BLaER1 treated with 17β-estradiol and CSF1 and Interleukin-3, amounts not matched to agents 10 nM and 100 nM (cell line): Measurements from ENCODE around the gene DSTN.
A peak's percentile ranks its signal among the peaks of the same experiment; 100 is the strongest.

Experiments used
- H3K27ac ChIP-seq, 11 experiments: shearing (Covaris generic); formaldehyde crosslinking; 2 replicates each; pipeline ENCODE4 v1.8.1; 2022
- H3K27me3 ChIP-seq, 11 experiments: shearing (Covaris generic); formaldehyde crosslinking; 2 replicates each; pipeline ENCODE4 v1.8.1; 2022
- H3K36me3 ChIP-seq, 11 experiments: shearing (Covaris generic); formaldehyde crosslinking; 2 replicates each; pipeline ENCODE4 v1.8.1; 2022
- H3K4me1 ChIP-seq, 10 experiments: shearing (Covaris generic); formaldehyde crosslinking; 2 replicates each; pipeline ENCODE4 v1.8.1; 2022
- H3K4me2 ChIP-seq, 11 experiments: shearing (Covaris generic); formaldehyde crosslinking; 2 replicates each; pipeline ENCODE4 v1.8.1; 2022
- H3K4me3 ChIP-seq, 10 experiments: shearing (Covaris generic); formaldehyde crosslinking; 2 replicates each; pipeline ENCODE4 v1.8.1; 2022
- H3K9ac ChIP-seq, 11 experiments: shearing (Covaris generic); formaldehyde crosslinking; 2 replicates each; pipeline ENCODE4 v1.8.1; 2022
- H3K9me3 ChIP-seq, 11 experiments: shearing (Covaris generic); formaldehyde crosslinking; replicated peaks in 1 of 11; 2 replicates each; pipeline ENCODE4 v1.8.1; 2022
- H4K20me1 ChIP-seq, 11 experiments: shearing (Covaris generic); formaldehyde crosslinking; 2 replicates each; pipeline ENCODE4 v1.8.1; 2022
- Cebpa-rat ChIP-seq, 11 experiments: shearing (Covaris generic); IDR thresholded peaks; 2 replicates each; pipeline ENCODE4 v1.8.1; 2022

The DSTN gene

DNA sequence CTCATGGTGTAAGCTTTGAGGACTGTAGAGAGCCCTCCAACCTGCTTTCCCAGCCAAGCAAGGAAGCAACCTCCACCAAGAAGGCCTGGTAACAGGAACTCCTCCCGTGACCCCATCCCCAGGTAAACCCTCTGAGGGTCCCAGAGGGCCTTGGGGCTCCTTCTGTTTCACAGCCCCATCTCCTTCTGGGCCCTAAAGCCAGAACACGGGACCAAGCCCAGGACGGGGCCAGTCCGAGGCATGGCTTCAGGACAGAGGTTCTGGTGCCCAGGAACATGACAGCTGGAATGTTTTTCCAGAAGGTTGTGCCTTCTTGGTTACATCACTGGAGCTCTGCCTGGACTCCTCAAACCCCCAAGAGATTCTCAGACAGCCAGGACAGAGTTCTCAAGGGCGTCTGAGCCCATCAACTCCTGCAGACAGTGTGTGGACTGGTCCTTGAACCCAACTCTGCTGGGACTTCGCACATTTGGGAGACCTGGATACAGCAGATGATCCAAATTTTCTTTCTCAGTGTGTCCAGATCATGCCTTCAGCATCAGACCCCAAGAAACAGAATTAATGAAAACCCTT is 69.0 kb downstream of the DSTN start:
- no peak overlapping the region for H3K4me3 ChIP-seq
- H3K27me3 ChIP-seq: no peaks in the 10 kb centered on the region
- peak overlapping the region in 5 of 11 experiments; percentile 12 to 82 (median 73); a peak in 6 of 22 replicates for H3K27ac ChIP-seq
- H3K9ac ChIP-seq: peak overlapping the region in 1 of 11 experiments; percentile 73; a peak in 2 of 22 replicates
- no peaks in the 10 kb centered on the region for H3K9me3 ChIP-seq
- peaks cover 57 to 100% (median 99%) of the 10 kb centered on the region in 10 experiments for H3K4me1 ChIP-seq
- H4K20me1 ChIP-seq: peaks cover 4 to 100% (median 74%) of the 10 kb centered on the region in 11 experiments; a peak in 19 of 22 replicates
- H3K36me3 ChIP-seq: peaks cover 41 to 73% (median 56%) of the 10 kb centered on the region in 11 experiments; a peak in 21 of 22 replicates
- peak overlapping the region in 9 of 11 experiments; percentile 75 to 94 (median 93); a peak in 15 of 22 replicates for H3K4me2 ChIP-seq
- no peak for TF ChIP-seq Cebpa-rat (IDR thresholded peaks at IDR 0.05)

DNA sequence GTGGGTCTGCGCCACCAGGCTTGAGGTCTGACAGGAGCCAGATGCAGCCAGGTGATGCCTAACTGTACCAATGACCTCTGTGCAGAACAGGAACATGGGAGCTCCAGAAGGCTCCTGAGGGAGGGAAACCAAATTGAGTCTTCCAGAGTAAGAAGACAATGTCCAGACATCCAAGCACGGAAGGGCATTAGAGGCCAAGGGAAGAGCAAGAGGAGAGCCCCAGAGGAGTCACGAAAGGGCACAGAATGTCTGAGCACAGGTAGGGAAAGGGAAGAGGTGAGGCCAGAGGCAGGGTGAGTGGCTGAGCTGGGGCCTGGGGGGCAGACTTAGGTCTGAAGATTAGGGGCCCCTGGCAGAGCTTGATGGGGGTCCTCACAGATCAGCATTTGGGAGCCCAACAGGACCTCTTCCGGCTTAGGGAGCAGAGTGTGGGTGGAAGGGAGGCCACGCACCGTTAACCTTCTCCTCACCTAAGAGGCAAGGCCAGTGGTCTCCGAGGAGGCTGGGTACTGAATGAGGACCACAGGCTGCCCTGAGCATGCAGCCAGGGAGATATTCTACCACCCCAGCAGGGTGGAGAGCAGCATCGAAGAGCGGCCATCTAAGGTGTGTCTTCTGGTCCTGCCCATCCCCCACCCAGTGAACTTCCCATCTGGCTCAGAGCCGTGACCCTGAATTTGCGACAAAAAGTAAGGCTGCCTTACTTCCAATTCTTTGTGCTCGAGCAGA is 70.4 kb downstream of the DSTN start:
- peak overlapping the region in 4 of 11 experiments; percentile 5 to 97 (median 92); a peak in 5 of 22 replicates for H3K27ac ChIP-seq
- peak overlapping the region in 8 of 11 experiments; percentile 52 to 94 (median 86); a peak in 15 of 22 replicates for H3K4me2 ChIP-seq
- H3K27me3 ChIP-seq: no peaks in the 10 kb centered on the region
- peak overlapping the region in 1 of 11 experiments; percentile 10; a peak in 2 of 22 replicates for H3K9ac ChIP-seq
- H4K20me1 ChIP-seq: peaks cover 4 to 100% (median 63%) of the 10 kb centered on the region in 11 experiments; a peak in 18 of 22 replicates
- H3K9me3 ChIP-seq: no peaks in the 10 kb centered on the region
- no peak for TF ChIP-seq Cebpa-rat (IDR thresholded peaks at IDR 0.05)
- H3K36me3 ChIP-seq: peaks cover 31 to 65% (median 47%) of the 10 kb centered on the region in 11 experiments; a peak in 21 of 22 replicates
- H3K4me1 ChIP-seq: peaks cover 57 to 100% (median 99%) of the 10 kb centered on the region in 10 experiments
- no peak overlapping the region for H3K4me3 ChIP-seq

DNA sequence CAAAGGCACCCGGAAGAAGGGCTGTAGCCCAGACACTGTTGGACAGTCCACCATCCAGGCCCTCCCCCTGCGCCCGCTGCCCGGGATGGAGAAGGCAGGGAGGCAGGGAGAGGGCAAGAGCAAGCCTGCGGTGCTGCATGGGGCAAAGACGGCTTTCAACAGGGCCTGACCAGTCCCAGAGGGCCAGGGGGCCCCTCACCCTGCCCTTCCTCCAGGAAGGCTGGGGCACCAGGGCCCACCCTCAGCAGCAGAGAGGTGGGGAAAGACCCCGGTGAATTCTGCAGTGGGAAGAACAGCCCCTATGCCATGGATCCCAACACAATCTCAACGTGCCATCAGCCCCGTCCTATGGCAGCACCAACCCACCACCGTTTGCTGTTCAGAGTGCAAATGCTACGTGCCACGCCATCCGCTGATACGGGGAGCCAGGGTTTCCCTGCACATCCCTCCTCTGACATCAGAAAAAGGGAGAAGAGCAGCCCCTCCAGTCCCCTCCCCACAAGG is 71.1 kb downstream of the DSTN start:
- H3K36me3 ChIP-seq: peaks cover 31 to 61% (median 47%) of the 10 kb centered on the region in 11 experiments; a peak in 21 of 22 replicates

DNA sequence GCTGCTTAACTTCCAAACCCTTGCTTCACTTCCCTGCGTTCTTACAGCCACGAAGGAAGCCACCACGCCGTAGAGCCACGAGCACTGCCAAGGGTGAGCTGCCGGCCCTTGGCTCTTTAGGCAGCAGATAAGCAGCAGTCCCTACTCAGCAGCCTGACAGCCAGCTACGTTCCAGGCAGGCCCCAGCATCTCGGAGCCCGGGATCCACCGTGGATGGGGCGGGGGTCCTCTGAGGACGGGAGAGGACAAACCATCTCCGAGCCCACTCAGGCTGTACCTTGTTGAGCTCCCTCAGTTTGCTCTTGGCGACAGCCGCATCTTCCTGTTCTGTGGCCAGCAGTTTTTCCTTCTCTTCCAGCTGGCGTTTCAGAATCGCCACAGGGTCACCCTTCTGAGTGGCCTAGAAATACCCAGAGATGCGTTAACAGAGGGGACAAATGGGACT is 71.7 kb downstream of the DSTN start:
- Histone ChIP-seq H3K27ac (peak overlapping the region in 7 of 11 experiments; percentile 11 to 97 (median 91); a peak in 11 of 22 replicates), H3K9ac (peak overlapping the region in 4 of 11 experiments; percentile 21 to 84 (median 52); a peak in 5 of 22 replicates), H3K4me3 (no peak overlapping the region), H3K9me3 (no peaks in the 10 kb centered on the region), H3K4me1 (peaks cover 57 to 100% (median 99%) of the 10 kb centered on the region in 10 experiments), H3K36me3 (peaks cover 31 to 58% (median 47%) of the 10 kb centered on the region in 11 experiments; a peak in 21 of 22 replicates), H3K4me2 (peak overlapping the region in 8 of 11 experiments; percentile 77 to 94 (median 86); a peak in 16 of 22 replicates), H4K20me1 (peaks cover 4 to 100% (median 62%) of the 10 kb centered on the region in 11 experiments; a peak in 18 of 22 replicates), H3K27me3 (no peaks in the 10 kb centered on the region)
- no peak for TF ChIP-seq Cebpa-rat (IDR thresholded peaks at IDR 0.05)

More for the DNA sequence above, 71.1 kb downstream of the DSTN start:
- Histone ChIP-seq H3K4me2 (peak overlapping the region in 8 of 11 experiments; percentile 52 to 90 (median 85); a peak in 15 of 22 replicates), H3K4me3 (no peak overlapping the region), H3K9ac (peak overlapping the region in 3 of 11 experiments; percentile 21 to 84 (median 80); a peak in 3 of 22 replicates), H4K20me1 (peaks cover 4 to 100% (median 62%) of the 10 kb centered on the region in 11 experiments; a peak in 18 of 22 replicates), H3K4me1 (peaks cover 57 to 100% (median 99%) of the 10 kb centered on the region in 10 experiments), H3K9me3 (no peaks in the 10 kb centered on the region), H3K27me3 (no peaks in the 10 kb centered on the region), H3K27ac (peak overlapping the region in 5 of 11 experiments; percentile 5 to 97 (median 91); a peak in 5 of 22 replicates)
- TF ChIP-seq Cebpa-rat (IDR thresholded peaks at IDR 0.05): no peak

DNA sequence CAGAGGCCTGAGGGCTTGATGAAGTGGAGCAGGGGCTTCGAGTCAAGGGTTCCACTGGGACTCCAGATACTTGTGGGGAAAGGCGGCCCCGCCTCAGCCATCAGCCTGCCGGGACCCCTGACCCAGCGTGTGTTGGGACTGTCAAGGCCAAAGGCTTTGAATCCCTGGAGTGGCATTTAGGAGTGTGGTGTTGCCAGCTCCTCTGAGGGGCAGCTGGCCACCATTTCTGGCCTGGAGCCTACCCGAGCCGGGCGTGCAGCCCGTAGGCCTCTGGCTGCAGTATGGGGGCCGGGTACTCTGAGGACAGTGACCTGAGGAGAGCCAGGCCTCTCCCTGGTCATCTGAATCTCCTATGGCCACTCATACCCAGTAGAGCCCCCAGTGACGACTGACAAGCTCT is 72.1 kb downstream of the DSTN start:
- no peak for TF ChIP-seq Cebpa-rat (IDR thresholded peaks at IDR 0.05)
- peaks cover 31 to 58% (median 47%) of the 10 kb centered on the region in 11 experiments; a peak in 21 of 22 replicates for H3K36me3 ChIP-seq
- peak overlapping the region in 8 of 11 experiments; percentile 77 to 94 (median 86); a peak in 16 of 22 replicates for H3K4me2 ChIP-seq
- H4K20me1 ChIP-seq: peaks cover 4 to 100% (median 59%) of the 10 kb centered on the region in 11 experiments; a peak in 18 of 22 replicates
- H3K27me3 ChIP-seq: no peaks in the 10 kb centered on the region
- peak overlapping the region in 4 of 11 experiments; percentile 21 to 84 (median 52); a peak in 6 of 22 replicates for H3K9ac ChIP-seq
- peaks cover 57 to 100% (median 99%) of the 10 kb centered on the region in 10 experiments for H3K4me1 ChIP-seq
- peak overlapping the region in 7 of 11 experiments; percentile 11 to 97 (median 91); a peak in 12 of 22 replicates for H3K27ac ChIP-seq
- H3K9me3 ChIP-seq: no peaks in the 10 kb centered on the region
- no peak overlapping the region for H3K4me3 ChIP-seq

DNA sequence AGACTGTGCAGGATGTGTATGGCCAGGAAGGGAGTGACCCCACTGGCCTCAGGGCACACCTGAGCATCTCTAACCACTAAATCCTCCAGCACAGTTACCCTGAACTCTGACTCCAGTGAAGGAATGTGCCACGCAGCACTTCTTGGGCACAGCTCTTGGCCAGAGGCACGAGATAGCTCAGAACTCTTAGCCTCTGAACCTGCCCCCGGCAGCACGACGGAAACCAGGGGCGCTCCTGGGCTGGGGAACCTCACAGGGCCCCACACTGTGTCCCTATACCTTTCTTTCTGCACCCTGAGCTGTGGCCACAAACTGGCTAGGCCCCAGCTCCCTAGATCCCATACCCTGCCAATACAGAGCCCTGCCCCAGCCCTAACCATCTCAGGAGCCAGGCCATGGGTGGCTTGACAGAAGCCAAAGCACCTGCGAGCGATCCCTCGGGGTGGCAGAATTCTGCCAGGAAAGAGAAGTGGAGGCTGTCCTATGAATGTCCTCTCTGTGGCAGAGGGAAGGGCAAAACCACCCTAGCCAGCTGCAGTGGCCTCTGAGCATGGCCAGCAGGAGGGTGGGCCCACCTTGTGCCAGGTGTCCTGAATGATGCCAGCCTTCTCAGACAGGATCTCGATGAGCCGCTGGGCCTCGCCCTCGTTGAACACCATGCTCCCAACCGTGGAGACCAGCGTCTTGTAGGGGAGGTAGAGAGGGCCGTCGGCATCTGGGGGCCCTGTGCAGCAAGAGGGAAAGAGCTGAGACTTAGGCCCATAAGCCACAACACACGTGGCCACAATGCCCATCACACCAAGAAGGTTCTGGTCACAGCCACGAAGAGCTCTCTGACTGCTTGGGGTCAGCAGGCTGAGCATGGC is 72.8 kb downstream of the DSTN start:
- Histone ChIP-seq H3K4me3 (no peak overlapping the region; a peak in 1 of 20 replicates), H3K27ac (peak overlapping the region in 7 of 11 experiments; percentile 83 to 97 (median 94); a peak in 13 of 22 replicates), H3K4me1 (peaks cover 57 to 100% (median 99%) of the 10 kb centered on the region in 10 experiments), H3K27me3 (no peaks in the 10 kb centered on the region), H4K20me1 (peaks cover 4 to 100% (median 53%) of the 10 kb centered on the region in 11 experiments; a peak in 18 of 22 replicates), H3K9ac (peak overlapping the region in 6 of 11 experiments; percentile 73 to 85 (median 82); a peak in 10 of 22 replicates), H3K4me2 (peak overlapping the region; percentile 73 to 94 (median 85); a peak in 21 of 22 replicates), H3K36me3 (peaks cover 31 to 54% (median 47%) of the 10 kb centered on the region in 11 experiments; a peak in 21 of 22 replicates), H3K9me3 (no peaks in the 10 kb centered on the region)
- TF ChIP-seq Cebpa-rat (IDR thresholded peaks at IDR 0.05): no peak

DNA sequence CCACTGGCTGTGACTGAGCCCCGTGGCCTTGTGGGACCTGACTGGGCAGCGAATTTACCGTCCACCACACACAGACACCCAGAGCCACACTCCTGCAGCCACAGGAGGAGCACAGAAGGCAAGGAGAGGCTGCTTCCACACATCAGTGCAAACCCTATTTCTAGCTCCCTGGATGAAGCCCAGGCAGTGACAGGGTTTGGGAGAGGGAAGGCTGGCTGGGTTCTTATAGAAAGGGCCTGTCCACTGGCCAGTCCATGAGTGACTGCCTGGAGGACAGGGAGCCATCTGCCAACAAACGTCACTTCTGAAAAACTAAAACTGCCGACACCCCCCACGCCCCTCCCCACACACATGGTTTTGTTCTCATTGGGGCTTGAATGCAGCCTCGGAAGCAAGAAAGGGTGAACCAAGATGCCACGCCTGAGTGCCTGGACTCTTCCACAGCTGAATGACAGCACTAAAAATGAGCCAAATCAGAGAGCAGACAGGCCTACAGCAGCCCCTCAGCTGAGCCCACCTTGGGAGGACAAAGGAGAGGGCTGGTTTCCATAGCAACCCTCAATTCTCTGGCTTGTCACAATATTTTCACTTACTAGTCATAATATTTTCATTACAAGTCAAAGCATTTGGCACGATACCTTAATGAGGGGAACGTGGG is 73.8 kb downstream of the DSTN start:
- H3K4me1 ChIP-seq: peaks cover 59 to 100% (median 99%) of the 10 kb centered on the region in 10 experiments
- no peaks in the 10 kb centered on the region for H3K9me3 ChIP-seq
- peak overlapping the region in 3 of 10 experiments; percentile 5 to 24 (median 8); a peak in 3 of 20 replicates for H3K4me3 ChIP-seq
- peaks cover 0 to 100% (median 44%) of the 10 kb centered on the region in 11 experiments; a peak in 18 of 22 replicates for H4K20me1 ChIP-seq
- peak overlapping the region in 9 of 11 experiments; percentile 12 to 97 (median 92); a peak in 15 of 22 replicates for H3K27ac ChIP-seq
- H3K27me3 ChIP-seq: no peaks in the 10 kb centered on the region
- H3K4me2 ChIP-seq: peak overlapping the region; percentile 73 to 94 (median 85)
- H3K36me3 ChIP-seq: peaks cover 31 to 45% (median 41%) of the 10 kb centered on the region in 11 experiments; a peak in 21 of 22 replicates
- no peak for TF ChIP-seq Cebpa-rat (IDR thresholded peaks at IDR 0.05)
- H3K9ac ChIP-seq: peak overlapping the region in 8 of 11 experiments; percentile 10 to 85 (median 77); a peak in 14 of 22 replicates
